IMR-90 (cell line): ENCODE results near the gene PEX6.

Experiments
- RAD21 ChIP-seq: IDR thresholded peaks from 2 replicates; pipeline ENCODE4 v1.6.1; 2012; ENCODE audit warnings: low read length, improper control_type of control experiment
- TF ChIP-seq, protein P1 (sequence below): conservative IDR thresholded peaks from 2 replicates; pipeline ENCODE4 v1.5.1; 2012; ENCODE audit warnings: mild to moderate bottlenecking, low read depth, low read length, improper control_type of control experiment

DNA sequence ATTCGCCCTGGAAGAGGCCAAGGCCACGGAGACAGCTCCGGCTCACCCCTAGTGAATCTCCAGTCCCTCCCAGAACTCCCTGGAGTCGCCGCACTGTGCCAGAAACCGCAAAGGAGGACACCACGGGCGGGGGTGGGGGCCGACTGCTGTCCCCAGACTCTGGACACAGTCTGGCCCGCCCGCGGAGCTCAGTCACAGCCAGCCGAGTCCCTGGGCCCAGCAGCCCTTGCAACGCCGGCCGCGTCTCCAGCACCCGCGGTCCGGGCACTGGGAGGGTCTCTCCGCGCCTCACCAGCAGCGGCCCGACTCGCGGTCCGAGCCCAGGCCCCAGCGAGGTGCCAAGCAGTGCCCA lies 518 bp downstream of the PEX6 start:
- TF ChIP-seq, protein P1, sequence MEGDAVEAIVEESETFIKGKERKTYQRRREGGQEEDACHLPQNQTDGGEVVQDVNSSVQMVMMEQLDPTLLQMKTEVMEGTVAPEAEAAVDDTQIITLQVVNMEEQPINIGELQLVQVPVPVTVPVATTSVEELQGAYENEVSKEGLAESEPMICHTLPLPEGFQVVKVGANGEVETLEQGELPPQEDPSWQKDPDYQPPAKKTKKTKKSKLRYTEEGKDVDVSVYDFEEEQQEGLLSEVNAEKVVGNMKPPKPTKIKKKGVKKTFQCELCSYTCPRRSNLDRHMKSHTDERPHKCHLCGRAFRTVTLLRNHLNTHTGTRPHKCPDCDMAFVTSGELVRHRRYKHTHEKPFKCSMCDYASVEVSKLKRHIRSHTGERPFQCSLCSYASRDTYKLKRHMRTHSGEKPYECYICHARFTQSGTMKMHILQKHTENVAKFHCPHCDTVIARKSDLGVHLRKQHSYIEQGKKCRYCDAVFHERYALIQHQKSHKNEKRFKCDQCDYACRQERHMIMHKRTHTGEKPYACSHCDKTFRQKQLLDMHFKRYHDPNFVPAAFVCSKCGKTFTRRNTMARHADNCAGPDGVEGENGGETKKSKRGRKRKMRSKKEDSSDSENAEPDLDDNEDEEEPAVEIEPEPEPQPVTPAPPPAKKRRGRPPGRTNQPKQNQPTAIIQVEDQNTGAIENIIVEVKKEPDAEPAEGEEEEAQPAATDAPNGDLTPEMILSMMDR, result no peak
- TF ChIP-seq RAD21, result no peak
